Smooth muscle cell (in vitro differentiated cells): Measurements from ENCODE around the gene OR4Q2. TPM values are rescaled to one million over a fixed set of nuclear protein-coding genes. Genes with fewer than 3 reads are reported as not detected.

ENCODE experiments used
- DNase-seq: peaks from one replicate; lab custom pipeline; 2025; ENCODE audit not compliant: unreplicated experiment; lab: John Stamatoyannopoulos, UW
- H2AFZ ChIP-seq: fragments of 200-600 bp; sonication (generic); 2 replicates; pipeline ENCODE4 v1.6.0; 2016; ENCODE audit warnings: antibody characterized with exemption, low read depth, mild to moderate bottlenecking
- H3F3A ChIP-seq: fragments of 200-600 bp; sonication (generic); 2 replicates; pipeline ENCODE4 v1.6.0; 2017; ENCODE audit warnings: antibody characterized with exemption, low read depth
- H3K27ac ChIP-seq: fragments of 200-600 bp; sonication (generic); 2 replicates; pipeline ENCODE4 v1.5.1; 2016; ENCODE audit warnings: low read depth, mild to moderate bottlenecking
- H3K27me3 ChIP-seq: fragments of 200-600 bp; sonication (generic); 2 replicates; pipeline ENCODE4 v1.6.1; 2016; ENCODE audit warnings: low read depth, mild to moderate bottlenecking
- H3K36me3 ChIP-seq: fragments of 200-600 bp; sonication (generic); 2 replicates; pipeline ENCODE4 v1.5.1; 2016; ENCODE audit warnings: low read depth
- H3K4me1 ChIP-seq: fragments of 200-600 bp; sonication (generic); 2 replicates; pipeline ENCODE4 v1.5.1; 2016; ENCODE audit warnings: low read depth
- H3K4me2 ChIP-seq: fragments of 200-600 bp; sonication (generic); 2 replicates; pipeline ENCODE4 v1.6.0; 2016; ENCODE audit warnings: mild to moderate bottlenecking
- H3K4me3 ChIP-seq: fragments of 200-600 bp; sonication (generic); 2 replicates; pipeline ENCODE4 v1.5.1; 2016; ENCODE audit warnings: mild to moderate bottlenecking
- H3K79me2 ChIP-seq: fragments of 200-600 bp; sonication (generic); 2 replicates; pipeline ENCODE4 v1.6.0; 2016; ENCODE audit warnings: low read depth, mild to moderate bottlenecking
- H3K9ac ChIP-seq: fragments of 200-600 bp; sonication (generic); 2 replicates; pipeline ENCODE4 v1.6.0; 2016; ENCODE audit warnings: low read depth
- H3K9me3 ChIP-seq: fragments of 200-600 bp; sonication (generic); replicated peaks from 2 replicates; pipeline ENCODE4 v1.5.1; 2016; ENCODE audit warnings: low read depth
- H4K20me1 ChIP-seq: fragments of 200-600 bp; sonication (generic); 2 replicates; pipeline ENCODE4 v1.6.0; 2016; ENCODE audit warnings: low read depth
- CTCF ChIP-seq: fragments of 200-600 bp; sonication (generic); IDR thresholded peaks from 2 replicates; pipeline ENCODE4 v1.5.1; 2017; ENCODE audit warnings: borderline replicate concordance, mild to moderate bottlenecking, antibody characterized with exemption; ENCODE audit not compliant: insufficient read depth, poor library complexity, severe bottlenecking
- WGBS: methylation state at CpG from one replicate; pipeline ENCODE4 v1.1.7; 2016; ENCODE audit warnings: low lambda C conversion rate; 5-methylcytosine and 5-hydroxymethylcytosine counted together
- polyA plus RNA-seq: library from polyadenylated mRNA; unstranded; fragments of >200 nt; fragmentation: Nextera tagmentation; extraction: Ambion mirVana; gene quantifications from 2 replicates; pipeline ENCODE4 v1.2.1, GENCODE V29; 2016
- total RNA-seq: library from RNA; depleted of rRNA; stranded (reverse); fragments of >200 nt; gene quantifications from 2 replicates; pipeline ENCODE4 v1.2.3, GENCODE V29; 2014

OR4Q2 gene
- total and polyA plus RNA-seq, 2 experiments from 2014 or later = not detected

- 34% methylated on average over 1 of the region's 1 CpG for WGBS
- H3K4me2 ChIP-seq = no peak overlapping the region
- H2AFZ ChIP-seq = no peak overlapping the region
- H3F3A ChIP-seq = no peaks in the 10 kb centered on the region
- no peaks in the 10 kb centered on the region for H3K79me2 ChIP-seq
- no peaks in the 10 kb centered on the region for H3K36me3 ChIP-seq
- no peaks in the 10 kb centered on the region for H4K20me1 ChIP-seq
- no peaks in the 10 kb centered on the region for H3K9me3 ChIP-seq
- H3K9ac ChIP-seq = no peak overlapping the region
- no peak for DNase-seq
- no peaks in the 10 kb centered on the region for H3K4me1 ChIP-seq
- no peaks in the 10 kb centered on the region for H3K27me3 ChIP-seq
- H3K27ac ChIP-seq = no peak overlapping the region
- no peak overlapping the region for H3K4me3 ChIP-seq
- TF ChIP-seq CTCF = no peak
These were observed 46.2 kb downstream of the OR4Q2 start for GRCh38 chr14:20048202-20048601.

Other genes starting within 250 kb of the OR4Q2 start
- gene OR4M1, start 228.7 kb upstream of the OR4Q2 start, total RNA-seq = not detected in 2 replicates
- gene OR4M1, start 228.7 kb upstream of the OR4Q2 start, polyA plus RNA-seq = not detected in 2 replicates
- not detected in 2 replicates for gene OR4N2, start 198.4 kb upstream of the OR4Q2 start, total RNA-seq
- gene OR4N2, start 198.4 kb upstream of the OR4Q2 start, polyA plus RNA-seq = not detected in 2 replicates
- gene OR4K2, start 127.0 kb upstream of the OR4Q2 start, total RNA-seq = not detected in 2 replicates
- not detected in 2 replicates for gene OR4K2, start 127.0 kb upstream of the OR4Q2 start, polyA plus RNA-seq
- not detected in 2 replicates for gene OR4K5, start 81.6 kb upstream of the OR4Q2 start, total RNA-seq
- gene OR4K5, start 81.6 kb upstream of the OR4Q2 start, polyA plus RNA-seq = not detected in 2 replicates
- gene OR4K1, start 71.2 kb upstream of the OR4Q2 start, total RNA-seq = not detected in 2 replicates
- not detected in 2 replicates for gene OR4K1, start 71.2 kb upstream of the OR4Q2 start, polyA plus RNA-seq
- gene OR4K15, start 26.6 kb upstream of the OR4Q2 start, total RNA-seq = not detected in 2 replicates
- not detected in 2 replicates for gene OR4K15, start 26.6 kb upstream of the OR4Q2 start, polyA plus RNA-seq
- not detected in 2 replicates for gene OR4K14, start 17.1 kb downstream of the OR4Q2 start, total RNA-seq
- gene OR4K14, start 17.1 kb downstream of the OR4Q2 start, polyA plus RNA-seq = not detected in 2 replicates
- not detected in 2 replicates for gene OR4K13, start 33.9 kb downstream of the OR4Q2 start, total RNA-seq
- gene OR4K13, start 33.9 kb downstream of the OR4Q2 start, polyA plus RNA-seq = not detected in 2 replicates
- not detected in 2 replicates for gene OR4L1, start 57.9 kb downstream of the OR4Q2 start, total RNA-seq
- gene OR4L1, start 57.9 kb downstream of the OR4Q2 start, polyA plus RNA-seq = not detected in 2 replicates
- gene OR4K17, start 108.6 kb downstream of the OR4Q2 start, total RNA-seq = not detected in 2 replicates
- gene OR4K17, start 108.6 kb downstream of the OR4Q2 start, polyA plus RNA-seq = not detected in 2 replicates
- gene OR4N5, start 136.7 kb downstream of the OR4Q2 start, total RNA-seq = not detected in 2 replicates
- not detected in 2 replicates for gene OR4N5, start 136.7 kb downstream of the OR4Q2 start, polyA plus RNA-seq
- gene OR11G2, start 188.7 kb downstream of the OR4Q2 start, total RNA-seq = not detected in 2 replicates
- gene OR11G2, start 188.7 kb downstream of the OR4Q2 start, polyA plus RNA-seq = not detected in 2 replicates
- gene OR11H6, start 221.5 kb downstream of the OR4Q2 start, total RNA-seq = not detected in 2 replicates
- not detected in 2 replicates for gene OR11H6, start 221.5 kb downstream of the OR4Q2 start, polyA plus RNA-seq
- gene OR11H7, start 226.8 kb downstream of the OR4Q2 start, total RNA-seq = not detected in 2 replicates
- gene OR11H7, start 226.8 kb downstream of the OR4Q2 start, polyA plus RNA-seq = not detected in 2 replicates
- not detected in 2 replicates for gene OR11H4, start 237.1 kb downstream of the OR4Q2 start, total RNA-seq
- gene OR11H4, start 237.1 kb downstream of the OR4Q2 start, polyA plus RNA-seq = not detected in 2 replicates